NCI-H1694 treated with DMSO at 0.1 percent for 48 hours (cell line): Measurements from ENCODE around the gene B9D2.
A peak's percentile ranks its signal among the peaks of the same experiment; 100 is the strongest.
"Not testable (repeated sequence)": the region's sequence is repeated elsewhere in the genome, so short reads cannot be mapped to it uniquely, and the experiment has no call there.

Source experiments
- DNase-seq: peaks from one replicate; lab custom pipeline; 2025; lab: John Stamatoyannopoulos, UW

B9D2 gene

DNA sequence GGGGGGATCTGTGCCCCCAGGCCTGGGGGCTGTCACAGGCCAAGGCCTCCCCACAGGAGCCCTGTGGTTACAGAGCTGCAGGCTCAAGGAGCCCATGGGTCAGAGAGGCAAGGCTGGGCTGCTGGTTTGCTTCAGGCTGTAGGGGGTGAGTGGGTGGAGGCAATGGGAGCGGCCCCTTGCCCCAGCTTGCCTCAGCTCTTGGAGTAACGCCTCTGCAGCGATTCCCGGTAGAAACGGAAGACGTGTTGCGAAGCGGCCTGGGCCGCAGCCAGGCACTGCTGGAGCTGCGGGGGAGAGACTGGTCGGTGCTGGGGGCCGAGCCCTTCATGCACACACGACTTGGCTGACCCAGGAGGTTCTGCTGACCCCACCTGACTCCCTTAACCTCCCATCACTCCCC, 22.5 kb upstream of the B9D2 start:
- DNase-seq, result no peak

DNA sequence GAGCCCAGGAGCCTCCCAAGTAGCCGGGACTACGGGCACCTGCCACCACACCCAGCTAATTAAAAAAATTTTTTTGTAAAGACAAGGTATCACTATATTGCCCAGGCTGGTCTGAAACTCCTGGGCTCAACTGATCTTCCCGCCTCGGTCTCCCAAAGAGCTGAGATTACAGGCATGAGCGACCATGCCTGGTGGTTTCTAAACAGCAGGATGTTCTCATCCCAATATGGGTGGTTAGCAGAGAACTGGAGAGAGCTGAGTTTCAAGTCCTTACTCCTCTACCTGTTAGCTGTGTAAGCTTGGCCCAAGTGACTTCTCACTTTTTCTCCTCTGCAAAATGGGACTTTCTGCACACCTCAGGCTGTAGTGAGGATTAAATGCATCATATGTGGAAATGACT, 20.4 kb upstream of the B9D2 start:
- DNase-seq, result no peak

DNA sequence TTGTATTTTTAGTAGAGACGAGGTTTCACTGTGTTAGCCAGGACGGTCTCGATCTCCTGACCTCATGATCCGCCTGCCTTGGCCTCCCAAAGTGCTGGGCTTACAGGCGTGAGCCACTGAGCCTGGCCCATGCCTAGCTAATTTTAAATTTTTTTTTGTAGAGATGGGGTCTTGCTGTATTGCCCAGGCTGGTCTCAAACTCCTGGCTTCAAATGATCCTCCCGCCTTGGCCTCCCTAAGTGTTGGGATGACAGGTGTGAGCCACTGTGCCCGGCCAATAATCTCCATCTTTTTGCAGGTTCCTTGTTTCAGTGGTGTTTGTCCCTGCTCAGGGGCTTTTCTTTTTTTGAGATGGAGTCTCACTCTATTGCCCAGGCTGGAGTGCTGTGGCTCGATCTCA, 17.6 kb upstream of the B9D2 start:
- not testable (repeated sequence) for DNase-seq

DNA sequence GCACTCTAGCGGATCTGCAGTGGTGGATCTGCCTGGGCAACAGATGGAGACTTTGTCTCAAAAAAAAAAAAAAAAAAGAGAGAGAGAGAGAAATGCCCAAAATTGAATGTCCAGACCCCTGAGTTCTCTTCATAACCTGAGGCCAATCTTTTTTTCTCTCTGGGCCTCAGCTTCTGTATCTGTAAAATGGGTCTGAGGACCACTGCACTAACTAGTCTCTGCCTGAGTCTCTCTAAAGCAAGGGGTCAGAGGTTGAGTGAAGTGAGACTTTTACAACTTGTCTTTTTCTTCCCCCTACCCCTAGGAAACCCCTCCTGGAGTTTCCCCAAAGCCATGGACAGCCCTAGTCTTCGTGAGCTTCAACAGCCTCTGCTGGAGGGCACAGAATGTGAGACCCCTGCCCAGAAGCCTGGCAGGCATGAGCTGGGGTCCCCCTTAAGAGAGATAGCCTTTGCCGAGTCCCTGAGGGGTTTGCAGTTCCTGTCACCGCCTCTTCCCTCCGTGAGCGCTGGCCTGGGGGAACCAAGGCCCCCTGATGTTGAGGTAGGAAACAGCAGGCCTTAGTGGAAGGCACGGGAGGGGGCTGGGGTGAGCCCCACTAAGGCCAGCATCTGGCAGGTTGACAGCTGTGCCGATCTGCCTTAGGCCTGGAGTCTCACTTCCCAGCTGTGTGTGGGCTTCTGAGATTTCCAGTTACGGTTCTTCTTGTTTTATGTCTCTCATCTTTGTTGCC, 14.2 kb upstream of the B9D2 start:
- DNase-seq, result no peak

DNA sequence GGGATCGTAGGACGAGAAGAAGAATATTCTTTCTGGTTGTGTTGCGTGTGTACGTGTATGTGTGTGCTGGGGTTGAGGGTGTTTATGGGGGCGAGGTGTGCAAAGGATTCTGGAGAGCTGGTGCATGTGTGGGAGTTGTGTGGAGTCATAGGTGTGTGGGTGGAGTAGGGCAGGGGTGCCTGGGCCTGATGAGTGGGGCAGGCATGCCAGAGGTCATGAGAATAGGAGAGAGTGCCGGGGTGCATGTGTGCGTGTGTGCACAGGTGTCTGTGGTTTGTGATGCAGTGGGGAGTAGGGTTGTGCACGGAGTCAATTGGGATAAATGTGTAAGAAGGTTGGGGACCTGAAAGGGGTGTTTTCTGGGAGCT, 13.0 kb upstream of the B9D2 start:
- no peak for DNase-seq

DNA sequence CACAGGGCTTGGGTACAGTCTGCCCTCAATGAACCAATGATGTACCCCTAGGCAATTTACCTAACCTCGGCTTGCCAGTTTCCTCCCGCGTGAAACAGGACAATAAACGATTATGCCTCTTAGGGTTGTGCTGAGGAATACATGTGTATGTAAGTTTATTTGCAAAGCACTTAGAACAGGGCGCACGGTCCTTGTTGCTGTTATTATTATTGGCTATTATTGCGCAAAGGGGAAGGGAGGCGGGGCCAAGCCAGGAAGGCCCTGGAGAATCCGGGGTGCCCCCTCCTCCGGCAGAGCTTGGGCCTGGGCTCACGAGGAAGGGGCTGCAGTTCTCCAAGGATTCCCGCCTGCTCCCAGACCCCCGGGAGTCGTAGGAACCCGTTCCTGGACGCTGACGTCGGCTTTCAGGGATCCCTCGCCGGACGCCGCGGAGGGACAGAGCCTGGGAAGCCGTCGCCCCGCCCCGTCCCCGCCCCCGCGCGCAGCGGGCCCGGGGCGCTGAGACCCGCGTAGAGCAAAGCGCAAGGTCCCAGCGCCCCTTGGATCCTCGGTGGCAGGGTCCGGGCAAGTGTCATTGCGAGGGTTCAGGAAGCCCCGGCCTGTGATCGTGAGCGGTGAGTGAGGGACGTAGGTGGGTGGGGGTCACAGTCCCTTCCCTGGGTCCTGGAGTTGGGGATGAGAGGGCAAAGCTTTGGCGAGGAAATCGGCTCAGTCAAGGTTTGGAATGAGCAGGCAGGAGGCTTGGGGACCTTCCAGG, 12.5 kb upstream of the B9D2 start, which contains the start of gene TMEM91:
TSS of gene TMEM91 (plus strand) at position 293 of the 757 bp plus-strand sequence. CDS start 1,777 bp downstream, outside the sequence.
- DNase-seq, result no peak

DNA sequence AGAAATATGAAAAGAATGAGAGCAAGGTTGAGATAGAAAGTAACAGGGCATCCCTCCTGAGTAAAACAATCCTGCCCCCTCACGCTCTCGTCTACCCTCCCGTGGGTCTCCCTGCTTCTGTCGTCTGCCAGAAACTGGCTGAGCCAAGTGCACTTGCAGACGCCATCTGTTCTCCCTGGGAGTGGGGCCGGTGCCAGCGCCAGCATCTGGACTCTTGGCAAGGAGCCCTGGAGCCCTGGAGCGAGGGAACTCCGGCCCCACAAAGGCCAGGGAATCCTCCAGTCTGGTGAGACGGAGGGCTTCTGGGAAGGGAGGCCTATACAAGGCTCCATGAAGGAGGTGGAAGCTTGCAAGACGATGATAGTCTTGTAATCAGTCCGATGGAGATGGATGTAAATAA, 10.0 kb upstream of the B9D2 start:
- peak; percentile 94 for DNase-seq

DNA sequence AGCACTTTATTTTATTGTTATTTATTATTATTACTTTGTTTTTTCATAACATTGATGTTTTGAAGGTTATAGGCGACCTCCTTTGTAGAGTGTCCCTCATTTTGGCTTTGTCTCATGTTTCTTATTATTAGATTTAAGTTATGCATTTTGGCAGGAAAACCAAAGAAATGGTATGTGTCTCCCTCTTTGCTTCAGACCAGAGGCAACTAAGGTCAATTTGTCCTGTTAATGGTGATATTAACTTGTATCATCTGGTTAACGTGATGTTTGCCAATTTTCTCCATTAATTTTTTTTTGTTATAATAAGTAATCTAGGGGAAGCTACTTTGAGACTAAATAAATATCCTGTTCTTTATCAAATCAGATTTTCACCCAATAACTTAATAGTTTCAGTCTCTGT, 8.6 kb upstream of the B9D2 start:
- DNase-seq, result no peak

DNA sequence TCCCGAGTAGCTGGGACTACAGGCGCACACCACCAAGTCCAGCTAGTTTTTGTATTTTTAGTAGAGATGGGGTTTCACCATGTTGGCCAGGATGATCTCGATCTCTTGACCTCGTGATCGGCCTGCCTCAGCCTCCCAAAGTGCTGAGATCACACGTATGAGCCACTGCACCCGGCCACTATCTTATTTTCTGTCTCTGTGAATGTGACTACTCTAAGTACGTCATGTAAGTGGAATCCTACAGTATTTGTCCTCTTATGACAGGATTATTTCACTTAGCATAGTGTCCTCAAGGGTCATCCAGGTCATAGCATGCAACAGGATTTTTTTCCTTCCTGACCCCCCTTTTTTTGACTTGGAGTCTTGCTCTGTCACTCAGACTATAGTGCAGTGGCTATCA, 7.6 kb upstream of the B9D2 start:
- DNase-seq, result no peak

DNA sequence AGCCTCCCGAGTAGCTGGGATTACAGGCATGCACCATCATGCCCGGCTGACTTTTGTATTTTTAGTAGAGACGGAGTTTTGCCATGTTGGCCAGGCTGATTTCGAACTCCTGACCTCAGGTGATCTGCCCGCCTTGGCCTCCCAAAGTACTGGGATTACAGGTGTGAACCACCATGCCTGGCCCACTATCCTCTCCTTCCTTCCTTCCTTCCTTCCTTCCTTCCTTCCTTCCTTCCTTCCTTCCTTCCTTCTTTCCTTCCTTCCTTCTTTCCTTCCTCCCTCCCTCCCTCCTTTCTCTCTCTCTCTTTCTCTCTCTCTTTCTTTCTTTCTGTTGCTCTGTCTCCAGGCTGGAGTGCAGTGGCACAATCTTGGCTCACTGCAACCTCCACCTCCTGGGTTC, 7.2 kb upstream of the B9D2 start:
- not testable (repeated sequence) for DNase-seq

DNA sequence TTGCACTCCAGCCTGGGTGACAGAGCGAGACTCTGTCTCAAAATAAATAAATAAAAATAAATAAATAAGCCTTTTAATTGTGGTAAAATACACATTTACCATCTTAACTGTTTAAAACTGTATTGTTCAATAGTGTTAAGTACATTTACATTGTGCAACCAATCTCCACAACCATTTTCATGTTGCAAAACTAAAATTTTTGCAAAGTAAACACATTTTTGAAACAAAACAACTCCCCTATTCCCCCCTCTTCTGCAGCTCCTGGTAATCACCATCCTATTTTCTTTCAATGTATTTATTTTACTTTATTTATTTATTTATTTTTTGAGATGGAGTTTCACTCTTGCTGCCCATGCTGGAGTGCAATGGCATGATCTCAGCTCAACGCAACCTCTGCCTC, 5.8 kb upstream of the B9D2 start:
- no peak for DNase-seq

DNA sequence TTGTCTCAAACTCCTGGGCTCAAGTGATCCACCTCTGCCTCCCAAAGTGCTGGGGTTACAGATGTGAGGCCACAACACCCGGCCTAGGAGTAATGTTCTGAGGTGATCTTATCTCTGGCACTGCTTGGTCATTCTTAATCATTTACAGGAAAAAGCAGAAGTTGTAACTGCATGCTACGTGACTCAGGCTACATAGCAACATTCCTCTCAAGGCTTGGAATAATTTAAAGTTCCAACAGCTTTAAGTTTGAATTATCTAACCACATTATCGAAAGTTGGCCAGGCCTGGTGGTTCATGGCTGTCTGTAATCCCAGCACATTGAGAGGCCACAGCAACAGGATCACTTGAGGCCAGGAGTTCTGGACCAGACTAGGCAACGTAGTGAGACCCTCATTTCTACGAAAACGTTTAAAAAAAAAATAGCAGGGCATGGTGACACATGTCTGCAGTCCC, 3.9 kb upstream of the B9D2 start:
- no peak for DNase-seq

DNA sequence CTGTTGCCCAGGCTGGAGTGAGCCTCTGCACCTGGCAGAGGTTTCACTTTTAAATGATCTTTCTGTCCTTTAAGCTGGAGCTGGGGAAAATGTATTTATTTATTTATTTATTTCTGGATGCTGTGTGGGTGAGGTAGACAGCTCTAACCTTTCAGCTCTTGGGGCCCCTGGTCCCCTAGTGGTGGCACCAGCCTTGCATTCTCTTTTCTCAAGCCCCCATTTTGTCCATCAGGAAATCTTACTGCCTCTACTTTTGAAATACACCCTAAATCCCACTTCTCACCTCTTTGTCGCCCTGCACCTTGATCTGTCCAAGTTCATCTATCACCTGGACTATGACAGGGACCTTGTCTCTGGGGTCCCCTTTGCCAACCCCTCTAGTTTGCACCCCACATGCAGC, 2.1 kb upstream of the B9D2 start:
- no peak for DNase-seq

DNA sequence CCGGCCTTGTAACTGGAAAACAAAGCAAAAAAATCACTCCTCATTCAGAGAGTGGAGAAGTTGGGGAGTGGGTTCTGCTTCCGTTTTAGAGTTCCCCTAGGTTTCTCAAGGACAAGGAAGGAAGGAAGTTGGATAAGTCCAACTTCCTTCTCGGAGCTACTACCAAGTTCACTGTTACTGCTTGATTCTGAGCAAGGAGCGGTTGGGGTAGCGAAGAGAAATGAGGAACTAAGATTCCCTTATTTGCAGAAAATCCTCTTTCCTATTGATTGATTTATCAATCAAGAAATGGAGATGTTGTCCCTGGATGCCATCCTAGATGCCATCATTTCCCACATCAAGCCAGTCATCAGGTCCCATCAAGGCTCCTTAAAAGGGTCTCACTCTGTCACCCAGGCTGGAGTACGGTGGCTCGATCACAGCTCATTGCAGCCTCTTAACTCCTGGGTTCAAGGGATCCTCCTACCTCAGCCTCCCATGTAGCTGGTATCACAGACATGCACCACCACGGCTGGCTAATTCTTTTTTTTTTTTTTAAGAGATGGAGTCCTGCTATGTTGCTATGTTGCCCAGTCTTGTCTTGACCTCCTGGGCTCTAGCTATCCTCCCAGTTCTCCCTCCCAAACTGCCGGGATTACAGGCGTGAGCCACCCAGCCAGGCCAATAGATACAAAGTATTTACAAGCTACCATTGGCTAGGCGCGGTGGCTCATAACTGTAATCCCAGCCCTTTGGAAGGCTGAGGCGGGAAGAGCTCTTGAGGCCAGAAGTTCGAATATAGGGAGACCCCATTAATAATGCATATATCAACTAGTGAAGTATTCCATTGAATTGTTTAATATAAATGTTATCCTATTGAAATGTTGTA, 809 bp upstream of the B9D2 start:
- DNase-seq, result no peak

DNA sequence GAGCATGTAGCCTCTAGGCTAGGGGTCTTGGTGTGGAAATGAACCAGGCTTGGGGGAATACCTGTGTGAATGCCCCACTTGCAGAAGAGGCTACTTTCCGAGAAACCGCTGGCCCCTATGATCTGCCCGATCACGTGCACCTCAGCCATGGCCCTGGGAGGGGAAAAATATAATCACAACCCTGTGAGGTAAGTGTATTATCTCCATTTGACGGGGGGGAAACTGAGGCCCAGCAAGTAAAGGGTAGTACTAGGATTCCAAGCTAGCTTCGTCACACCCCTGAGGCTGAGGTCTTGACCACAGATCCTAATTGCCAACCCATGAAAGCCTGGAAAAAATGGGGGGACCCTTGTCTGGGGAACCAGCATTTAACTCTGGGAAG, 587 bp downstream of the B9D2 start:
- DNase-seq, result no peak

DNA sequence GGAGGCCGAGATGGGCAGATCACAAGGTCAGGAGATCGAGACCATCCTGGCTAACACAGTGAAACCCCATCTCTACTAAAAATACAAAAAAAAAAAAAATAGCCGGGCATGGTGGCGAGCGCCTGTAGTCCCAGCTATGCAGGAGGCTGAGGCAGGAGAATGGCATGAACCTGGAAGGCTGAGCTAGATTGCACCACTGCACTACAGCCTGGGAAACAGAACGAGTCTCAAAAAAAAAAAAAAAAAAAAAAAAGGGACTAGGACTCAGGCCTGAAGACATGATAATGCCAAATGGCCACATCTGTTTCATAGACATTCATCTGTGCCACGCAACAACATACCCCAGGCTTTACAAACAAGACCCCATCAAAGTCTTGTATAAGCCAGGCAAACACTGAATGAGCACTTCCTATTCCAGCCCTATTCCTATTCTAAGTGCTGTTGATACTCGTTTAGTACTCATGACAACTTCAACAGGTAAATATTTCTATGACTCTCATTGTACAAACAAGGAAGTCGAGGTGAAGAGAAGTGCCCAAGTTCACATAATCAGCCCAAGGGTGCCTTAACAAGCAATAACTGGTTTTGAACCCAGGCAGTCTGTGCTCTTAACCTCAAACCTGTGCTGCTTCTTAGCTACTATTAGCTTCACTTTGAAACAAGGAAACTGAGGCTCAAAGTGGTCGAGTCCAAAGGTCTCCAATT, 1.7 kb downstream of the B9D2 start:
- no peak for DNase-seq

DNA sequence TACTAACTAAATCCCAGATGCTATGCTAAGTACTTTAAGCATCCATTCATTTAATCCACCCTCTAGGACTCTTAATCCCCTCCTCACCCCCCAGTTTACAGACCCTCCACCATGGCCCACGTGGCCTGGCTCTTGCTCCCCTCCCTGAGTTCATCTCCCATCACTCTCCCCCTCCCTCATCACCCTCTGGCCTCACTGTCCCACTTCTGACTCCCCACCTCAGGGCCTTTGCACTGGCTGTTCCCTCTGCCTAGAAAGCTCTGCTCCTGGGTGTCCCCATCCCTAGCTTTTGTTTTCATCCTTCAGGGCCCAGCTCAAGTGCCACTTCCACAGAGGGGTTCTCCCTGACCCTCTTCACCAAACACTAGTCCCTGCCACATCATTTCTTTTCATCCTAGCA, 4.2 kb downstream of the B9D2 start:
- DNase-seq, result no peak

DNA sequence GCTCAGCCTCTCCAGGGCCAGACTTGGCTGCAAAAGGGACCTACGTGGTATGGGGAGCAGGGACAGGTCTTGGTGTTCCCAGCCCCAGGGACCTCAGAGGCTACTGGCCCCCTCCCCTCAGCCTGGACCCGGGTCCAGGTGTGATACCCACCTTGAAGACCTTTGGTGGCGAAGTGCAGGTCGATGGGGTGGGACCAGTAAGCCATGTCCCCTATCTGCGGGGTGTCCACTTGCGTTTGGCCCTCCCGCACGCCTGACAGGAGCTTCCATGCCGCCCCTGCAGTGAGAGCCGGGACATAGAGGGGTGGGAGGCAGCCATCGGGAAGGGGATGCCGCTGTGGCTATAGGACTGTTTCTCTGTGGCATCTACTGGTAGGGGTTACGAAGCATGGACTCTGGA, 6.2 kb downstream of the B9D2 start:
- no peak for DNase-seq

DNA sequence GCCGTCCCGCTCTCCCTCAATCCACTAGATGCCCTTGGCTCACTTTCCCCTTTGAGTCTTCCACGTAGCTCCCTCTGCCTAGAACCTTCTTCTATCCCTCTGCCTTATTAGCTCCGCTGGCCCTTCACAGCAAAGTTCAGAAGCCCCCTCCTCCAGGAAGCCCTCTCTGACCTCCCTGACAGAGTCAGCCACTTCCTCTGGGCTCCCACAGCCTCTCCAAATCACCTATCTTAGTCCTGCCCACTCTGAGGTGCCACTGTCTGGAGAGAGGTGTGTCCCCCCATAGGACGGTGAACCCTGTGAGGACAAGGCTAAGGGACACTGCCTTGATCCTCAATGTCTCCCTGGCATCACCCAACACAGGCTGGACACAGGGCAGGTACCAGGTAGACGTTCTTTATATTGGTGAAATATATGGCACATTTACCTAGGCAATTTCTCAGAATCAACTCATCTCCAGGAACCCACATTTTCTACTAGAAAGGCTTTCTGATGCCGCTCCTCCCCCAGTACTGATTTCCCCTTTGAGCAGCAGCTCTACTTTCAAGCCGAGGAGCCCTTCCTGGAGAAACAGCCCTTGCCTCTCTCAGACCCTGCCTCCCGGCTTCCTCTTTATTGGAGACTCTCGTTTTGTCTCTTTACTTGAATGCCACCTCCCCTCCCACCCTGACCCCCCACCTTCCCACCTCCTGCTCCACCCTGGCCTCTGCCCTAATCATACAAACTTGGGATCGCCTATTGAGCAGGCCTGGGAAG, 6.8 kb downstream of the B9D2 start:
- DNase-seq, result no peak

DNA sequence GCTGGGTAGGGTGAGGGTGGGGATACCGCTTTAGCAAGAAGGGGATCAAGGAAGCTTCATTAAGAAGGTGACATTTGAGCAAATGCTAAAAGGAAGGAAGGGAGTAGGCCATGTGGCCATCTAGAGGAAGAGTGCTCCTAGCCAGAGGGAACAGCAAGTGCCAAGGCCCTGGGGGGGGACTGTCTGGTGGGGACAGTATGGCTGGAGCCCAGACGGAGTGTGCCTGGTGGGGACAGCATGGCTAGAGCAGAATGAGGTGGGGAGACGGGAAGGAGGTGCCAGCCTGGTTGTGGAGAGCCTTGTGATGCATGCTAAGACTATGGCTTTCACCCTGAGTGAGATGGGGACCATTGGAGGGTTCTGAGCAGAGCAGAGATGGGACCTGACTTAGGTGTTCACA, 8.1 kb downstream of the B9D2 start:
- DNase-seq, result no peak

DNA sequence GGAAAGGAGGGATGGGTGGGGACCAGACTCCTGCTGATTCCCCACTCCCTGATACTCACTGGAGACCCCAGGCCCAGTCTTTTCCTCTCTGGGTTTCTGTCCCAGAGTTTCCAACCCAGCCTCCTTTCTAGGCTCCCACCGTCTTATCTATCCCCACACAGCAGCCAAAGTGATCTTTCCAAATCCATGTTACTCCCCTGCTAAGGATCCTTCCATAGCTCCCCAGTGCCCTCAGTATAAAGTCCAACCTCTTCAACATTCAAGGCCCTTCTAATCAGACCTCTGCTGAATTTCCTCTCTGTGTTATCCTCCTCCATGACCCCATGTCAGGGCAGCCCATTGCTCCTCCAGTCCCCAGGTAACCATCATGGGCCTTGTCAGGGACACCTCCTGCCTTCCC, 8.9 kb downstream of the B9D2 start:
- no peak for DNase-seq
